ENCODE results near the gene STRAP. TPM values are rescaled to one million over a fixed set of nuclear protein-coding genes. Genes with fewer than 3 reads are reported as not detected.
"Not testable (repeated sequence)": the region's sequence is repeated elsewhere in the genome, so short reads cannot be mapped to it uniquely, and the experiment has no call there.

Gene STRAP
- total RNA-seq, 1 donor from 2014 or later = 65.4 TPM

GRCh38 chr12:15910864-15911721 is 28.9 kb downstream of the STRAP start, which contains the start of gene DERA:
DERA (plus strand) TSS chr12:15911332; CDS start chr12:15911384, 52 bp downstream.
- Histone ChIP-seq H3K27me3 (ENCODE audit: low read depth) (no peaks in the 10 kb centered on the region), H3K4me3 (peak within 1 kb of the TSS; percentile 77), H3K27ac (peak within 1 kb of the TSS; percentile 96), H3K4me1 (peaks cover 14% of the 10 kb centered on the region), H3K9me3 (no peaks in the 10 kb centered on the region), H3K36me3 (peaks cover 13% of the 10 kb centered on the region)
- TF ChIP-seq, protein P1, sequence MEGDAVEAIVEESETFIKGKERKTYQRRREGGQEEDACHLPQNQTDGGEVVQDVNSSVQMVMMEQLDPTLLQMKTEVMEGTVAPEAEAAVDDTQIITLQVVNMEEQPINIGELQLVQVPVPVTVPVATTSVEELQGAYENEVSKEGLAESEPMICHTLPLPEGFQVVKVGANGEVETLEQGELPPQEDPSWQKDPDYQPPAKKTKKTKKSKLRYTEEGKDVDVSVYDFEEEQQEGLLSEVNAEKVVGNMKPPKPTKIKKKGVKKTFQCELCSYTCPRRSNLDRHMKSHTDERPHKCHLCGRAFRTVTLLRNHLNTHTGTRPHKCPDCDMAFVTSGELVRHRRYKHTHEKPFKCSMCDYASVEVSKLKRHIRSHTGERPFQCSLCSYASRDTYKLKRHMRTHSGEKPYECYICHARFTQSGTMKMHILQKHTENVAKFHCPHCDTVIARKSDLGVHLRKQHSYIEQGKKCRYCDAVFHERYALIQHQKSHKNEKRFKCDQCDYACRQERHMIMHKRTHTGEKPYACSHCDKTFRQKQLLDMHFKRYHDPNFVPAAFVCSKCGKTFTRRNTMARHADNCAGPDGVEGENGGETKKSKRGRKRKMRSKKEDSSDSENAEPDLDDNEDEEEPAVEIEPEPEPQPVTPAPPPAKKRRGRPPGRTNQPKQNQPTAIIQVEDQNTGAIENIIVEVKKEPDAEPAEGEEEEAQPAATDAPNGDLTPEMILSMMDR (IDR thresholded peaks at IDR 0.05) = peak; percentile 14
- ATAC-seq = peak; percentile 99
- DNase-seq = peak; percentile 89
- intact Hi-C loops (cut with DNase I) = no loop called here

GRCh38 chr12:15911931-15912330 is 29.7 kb downstream of the STRAP start:
- H3K4me1 ChIP-seq = peaks cover 14% of the 10 kb centered on the region
- H3K9me3 ChIP-seq; DNase-seq; intact Hi-C loops (cut with DNase I); H3K27me3 ChIP-seq (ENCODE audit: low read depth); H3K36me3 ChIP-seq: not testable (repeated sequence)
- ATAC-seq = peak; percentile 59 to 73
- peak overlapping the region; percentile 77 for H3K4me3 ChIP-seq
- peak overlapping the region; percentile 96 for H3K27ac ChIP-seq

DNA sequence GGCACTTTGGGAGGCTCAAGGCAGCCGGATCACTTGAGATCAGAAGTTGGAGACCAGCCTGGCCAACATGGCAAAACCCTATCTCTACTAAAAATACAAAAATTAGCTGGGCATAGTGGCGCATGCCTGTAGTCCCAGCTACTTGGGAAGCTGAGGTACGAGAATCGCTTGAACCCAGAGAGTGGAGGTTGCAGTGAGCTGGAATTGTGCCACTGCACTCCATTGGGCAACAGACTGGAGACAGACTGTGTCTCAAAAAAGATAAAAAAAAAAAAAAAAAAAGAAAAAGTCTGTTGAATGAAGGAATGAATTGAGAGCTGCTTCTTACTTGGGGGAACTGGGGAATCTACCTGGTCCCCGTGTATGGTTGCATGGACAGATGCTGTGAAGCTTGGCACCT is 31.9 kb downstream of the STRAP start:
- H3K4me3 ChIP-seq; ATAC-seq; H3K9me3 ChIP-seq; H3K27me3 ChIP-seq (ENCODE audit: low read depth); H3K36me3 ChIP-seq; intact Hi-C loops (cut with DNase I); H3K27ac ChIP-seq; DNase-seq: not testable (repeated sequence)
- peaks cover 14% of the 10 kb centered on the region for H3K4me1 ChIP-seq

GRCh38 chr12:15918066-15918465 is 35.9 kb downstream of the STRAP start:
- H3K4me1 ChIP-seq = no peaks in the 10 kb centered on the region
- no peaks in the 10 kb centered on the region for H3K9me3 ChIP-seq
- TF ChIP-seq, protein P1 (IDR thresholded peaks at IDR 0.05) = no peak
- DNase-seq (no peak), ATAC-seq (peak in 1 of 2 donors; percentile 27)
- H3K36me3 ChIP-seq = no peaks in the 10 kb centered on the region
- no peak overlapping the region for H3K4me3 ChIP-seq
- intact Hi-C loops (cut with DNase I) = no loop called here
- no peak overlapping the region for H3K27ac ChIP-seq
- H3K27me3 ChIP-seq (ENCODE audit: low read depth) = no peaks in the 10 kb centered on the region

DNA sequence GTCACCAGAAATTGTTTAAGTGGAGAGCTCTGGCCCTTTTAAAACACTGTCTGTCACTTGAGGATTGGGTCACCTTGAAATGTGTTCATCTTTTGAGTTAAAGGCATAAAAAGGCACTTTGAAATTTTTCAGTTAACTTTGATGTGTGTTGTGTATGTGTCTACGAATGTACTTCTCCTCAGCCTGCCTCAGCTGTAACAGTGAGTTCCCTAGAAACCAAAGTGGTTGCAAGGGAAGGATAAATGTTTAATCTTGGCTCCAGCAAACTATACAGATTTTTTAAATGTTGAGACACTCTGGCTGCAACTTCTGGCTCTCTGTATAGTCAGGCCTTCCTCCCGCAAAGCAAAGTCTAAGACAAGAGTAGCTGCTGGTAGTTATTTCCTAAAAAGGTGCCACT is 37.2 kb downstream of the STRAP start:
- TF ChIP-seq, protein P1 (IDR thresholded peaks at IDR 0.05) = no peak
- no peaks in the 10 kb centered on the region for H3K27me3 ChIP-seq (ENCODE audit: low read depth)
- intact Hi-C loops (cut with DNase I) = no loop called here
- no peaks in the 10 kb centered on the region for H3K4me1 ChIP-seq
- no peaks in the 10 kb centered on the region for H3K36me3 ChIP-seq
- ATAC-seq (no peak), DNase-seq (no peak)
- H3K9me3 ChIP-seq = no peaks in the 10 kb centered on the region
- H3K27ac ChIP-seq = no peak overlapping the region
- H3K4me3 ChIP-seq = no peak overlapping the region

DNA sequence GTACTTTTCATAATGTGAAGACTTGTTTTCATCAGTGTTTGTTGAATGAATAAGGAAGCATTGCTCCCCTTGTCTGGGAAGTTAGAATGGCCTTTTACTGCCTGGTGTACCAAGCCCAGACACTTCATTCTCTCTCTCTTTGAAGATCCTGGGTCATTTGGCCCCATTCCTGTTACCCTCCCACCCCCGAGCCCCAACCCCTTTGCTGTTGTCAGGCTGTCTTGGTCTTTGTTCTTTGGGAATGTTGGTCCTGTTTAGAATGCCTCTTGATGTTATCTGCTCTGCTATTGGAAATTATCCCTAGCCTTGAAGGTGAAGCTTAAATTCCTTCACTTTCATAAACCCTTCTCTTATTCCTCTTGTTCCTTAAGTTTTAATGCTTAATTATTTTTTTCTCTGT is 42.8 kb downstream of the STRAP start:
- Histone ChIP-seq H3K36me3 (no peaks in the 10 kb centered on the region), H3K4me3 (no peak overlapping the region), H3K4me1 (no peaks in the 10 kb centered on the region), H3K27ac (no peak overlapping the region), H3K9me3 (no peaks in the 10 kb centered on the region), H3K27me3 (ENCODE audit: low read depth) (no peaks in the 10 kb centered on the region)
- DNase-seq (no peak), ATAC-seq (no peak)
- TF ChIP-seq, protein P1 (IDR thresholded peaks at IDR 0.05) = no peak
- intact Hi-C loops (cut with DNase I) = no loop called here

Data from lower lobe of right lung (tissue), 2 donors.